NCI-H2227 (cell line): ENCODE results near the gene COPA.
"Not testable (repeated sequence)": the region's sequence is repeated elsewhere in the genome, so short reads cannot be mapped to it uniquely, and the experiment has no call there.

Source experiments
- DNase-seq: peaks from one replicate; lab custom pipeline; 2025; ENCODE audit not compliant: unreplicated experiment; lab: John Stamatoyannopoulos, UW

Gene COPA

DNA sequence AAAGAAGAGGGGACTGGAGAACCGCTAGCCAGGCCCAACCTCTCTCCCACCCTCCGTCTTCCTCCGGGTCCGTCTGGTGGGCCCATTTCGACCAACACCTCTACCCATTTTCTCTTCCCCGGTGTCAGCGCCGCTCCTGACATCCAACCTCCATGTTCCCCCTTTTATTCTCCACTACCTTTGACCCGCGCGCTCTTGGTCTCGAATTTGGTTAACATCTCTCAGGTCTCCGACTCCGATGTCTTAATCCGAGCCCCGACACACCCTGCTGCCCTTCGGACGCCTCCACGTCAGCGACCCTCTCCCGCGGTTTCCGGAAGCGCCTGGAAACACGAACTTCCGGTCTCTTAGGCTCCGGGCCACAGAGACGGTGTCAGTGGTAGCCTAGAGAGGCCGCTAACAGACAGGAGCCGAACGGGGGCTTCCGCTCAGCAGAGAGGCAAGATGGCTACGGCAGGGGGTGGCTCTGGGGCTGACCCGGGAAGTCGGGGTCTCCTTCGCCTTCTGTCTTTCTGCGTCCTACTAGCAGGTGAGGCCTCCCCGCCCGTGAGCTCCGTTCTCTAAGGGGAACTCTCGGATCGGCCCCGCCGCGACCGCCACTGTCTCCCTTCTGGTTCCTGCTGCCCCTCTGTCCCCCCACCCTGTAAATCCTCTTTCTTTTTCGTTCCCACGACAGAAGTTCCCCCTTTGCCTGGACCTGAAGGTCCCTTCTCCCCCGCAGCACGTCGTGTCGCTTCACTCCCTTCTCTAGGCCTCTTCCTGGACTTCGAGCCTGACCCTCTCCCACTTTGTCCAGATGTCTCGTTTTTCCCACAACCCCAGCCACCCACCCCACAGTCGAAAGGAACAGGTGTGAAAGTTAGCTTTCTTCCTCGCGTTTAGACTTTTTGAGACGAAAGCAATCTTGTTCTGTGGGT, at the start of gene COPA, which contains the start of gene NCSTN:
Gene COPA (minus strand): TSS at position 298 of the 917 bp plus-strand sequence. CDS start 80 bp downstream, at position 218.
Gene NCSTN (plus strand): TSS at position 431 of the 917 bp plus-strand sequence. CDS start 14 bp downstream, at position 445.
- DNase-seq: peak; percentile 98

DNA sequence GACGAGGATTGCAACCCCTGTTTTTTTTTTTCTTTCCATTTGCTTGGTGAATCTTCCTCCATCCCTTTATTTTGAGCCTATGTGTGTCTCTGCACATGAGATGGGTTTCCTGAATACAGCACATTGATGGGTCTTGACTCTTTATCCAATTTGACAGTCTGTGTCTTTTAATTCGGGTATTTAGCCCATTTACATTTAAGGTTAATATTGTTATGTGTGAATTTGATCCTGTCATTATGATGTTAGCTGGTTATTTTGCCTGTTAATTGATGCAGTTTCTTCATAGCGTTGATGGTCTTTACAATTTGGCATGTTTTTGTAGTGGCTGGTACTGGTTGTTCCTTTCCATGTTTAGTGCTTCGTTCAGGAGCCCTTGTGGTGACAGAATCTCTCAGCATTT, 45.4 kb upstream of the COPA start:
- not testable (repeated sequence) for DNase-seq

GRCh38 chr1:160384812-160385211, 41.8 kb upstream of the COPA start:
- not testable (repeated sequence) for DNase-seq

- no peak for DNase-seq
Measured at GRCh38 chr1:160377585-160378206, 34.6 kb upstream of the COPA start.

DNA sequence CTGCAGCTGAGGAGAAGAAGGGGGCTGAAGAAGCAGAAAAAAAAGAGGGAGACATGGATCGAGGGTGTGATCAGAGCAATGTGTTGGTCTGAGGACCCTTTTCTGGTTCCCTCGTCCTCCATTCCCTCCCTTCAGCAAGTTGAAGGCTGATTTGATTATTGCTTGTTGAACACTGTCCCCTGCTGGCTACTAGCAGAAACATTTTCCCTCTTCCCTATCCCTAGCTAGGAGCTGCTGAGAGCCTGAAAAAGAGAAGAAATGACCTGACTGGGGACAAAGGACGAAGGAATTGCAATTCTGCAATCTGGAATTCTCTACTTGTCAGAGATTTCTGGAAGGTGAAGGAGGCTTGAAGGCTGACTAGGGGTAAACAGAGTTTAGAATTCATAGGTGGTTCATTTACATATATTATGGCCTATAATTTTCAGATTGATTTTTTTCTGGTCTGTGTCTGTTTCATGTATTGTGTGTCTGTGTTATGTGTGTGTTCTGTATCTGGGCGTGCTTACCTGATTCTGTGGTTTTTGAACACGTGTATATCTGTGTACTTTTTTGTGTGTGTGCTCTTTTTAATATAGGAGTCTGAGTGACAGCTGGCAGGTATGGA, 33.6 kb upstream of the COPA start:
- peak; percentile 77 for DNase-seq

DNA sequence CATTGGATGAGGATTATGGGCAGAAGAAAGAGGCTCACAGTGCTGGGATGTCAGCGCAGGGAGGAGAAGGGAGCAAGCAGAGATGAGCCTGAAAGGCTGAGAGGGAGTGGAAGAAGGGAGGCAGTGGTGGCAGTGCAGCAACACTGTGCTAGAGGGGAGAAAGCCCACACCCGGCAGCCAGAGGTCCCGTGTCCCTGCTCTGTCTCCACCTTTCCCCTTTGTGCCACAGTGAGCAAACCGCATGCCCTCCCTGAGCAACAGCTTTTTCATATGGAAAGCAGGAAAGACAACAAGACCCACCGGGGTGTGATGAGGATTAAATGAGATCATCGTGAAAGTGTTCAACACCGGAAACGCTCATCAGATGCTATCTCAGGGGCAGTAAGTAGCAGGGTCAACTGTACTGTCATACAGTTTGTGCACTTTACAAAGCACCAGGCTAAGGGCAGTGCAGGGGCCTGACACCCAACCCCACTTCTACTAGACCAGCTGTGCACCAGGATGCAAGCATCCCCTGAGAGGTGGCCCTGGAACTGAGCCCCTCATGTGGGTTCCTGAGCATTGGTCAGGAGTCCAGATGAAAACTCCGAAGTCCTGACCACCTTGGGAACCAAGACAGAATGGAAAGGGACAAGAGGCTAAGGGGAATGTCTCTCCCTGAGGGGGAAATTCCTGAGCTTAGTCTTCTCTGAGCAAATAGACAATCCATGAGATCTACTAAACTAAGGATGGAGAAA, 32.9 kb upstream of the COPA start:
- DNase-seq: no peak

DNA sequence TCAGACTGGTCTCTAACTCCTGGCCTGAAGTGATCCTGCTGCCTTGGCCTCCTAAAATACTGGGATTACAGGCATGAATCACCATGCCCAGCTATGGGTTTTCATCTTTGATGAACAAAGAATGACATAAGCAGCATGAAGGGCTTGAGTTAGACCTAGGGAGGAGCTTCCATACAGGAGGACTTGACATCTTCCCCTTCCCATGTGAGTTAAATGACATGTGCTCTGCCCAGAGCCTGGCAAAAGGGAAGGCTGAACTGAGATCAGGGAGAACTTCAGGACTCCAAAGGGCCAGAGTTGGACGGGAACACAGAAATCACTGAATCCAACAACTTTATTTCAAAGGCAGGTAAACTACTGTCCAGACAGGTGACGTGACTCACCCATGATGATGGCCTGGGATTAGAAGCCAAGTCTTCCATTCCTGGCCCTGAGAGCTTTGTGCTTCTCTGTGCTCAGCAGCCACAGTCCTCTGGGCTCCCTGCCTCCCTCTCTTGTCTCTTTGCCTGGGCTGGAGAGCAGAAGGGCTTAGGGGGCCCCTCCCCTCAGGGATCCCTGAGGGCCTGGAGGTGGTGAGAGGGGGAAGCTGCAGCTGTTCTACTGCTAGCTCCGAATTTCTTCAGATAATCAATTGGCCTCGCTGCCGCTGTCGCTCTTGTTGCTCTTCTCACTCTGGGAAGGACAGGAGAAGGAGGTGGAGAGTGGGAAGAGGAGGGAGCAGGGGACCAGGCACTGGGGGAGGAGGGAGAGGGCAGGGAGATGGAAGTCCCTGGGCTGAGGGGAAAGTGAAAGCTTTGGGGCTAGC, 31.5 kb upstream of the COPA start:
- DNase-seq: peak; percentile 10

DNA sequence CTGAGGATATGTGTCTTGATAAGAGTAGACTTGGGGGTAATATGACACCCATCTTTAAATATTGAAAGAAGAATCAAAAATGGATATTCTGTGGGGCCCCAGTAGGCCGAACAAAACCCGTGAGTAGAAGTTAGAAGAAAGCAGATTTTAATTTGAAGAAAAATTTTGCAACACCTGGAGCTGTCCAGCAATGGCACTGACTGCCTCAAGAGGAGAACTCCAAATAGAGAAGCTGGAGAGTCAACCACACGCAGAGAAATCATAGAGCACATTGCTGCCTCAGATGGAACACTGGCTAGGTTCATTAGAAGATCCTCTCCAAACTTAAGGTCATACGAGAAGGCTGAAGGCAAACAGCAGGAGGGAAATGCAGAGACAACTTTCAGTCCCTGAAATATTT, 30.6 kb upstream of the COPA start:
- no peak for DNase-seq

- no peak for DNase-seq
Measured at GRCh38 chr1:160371756-160372155, 28.7 kb upstream of the COPA start.

GRCh38 chr1:160371346-160371631, 28.2 kb upstream of the COPA start:
- DNase-seq: no peak

GRCh38 chr1:160370561-160371345, 27.7 kb upstream of the COPA start:
- no peak for DNase-seq

DNA sequence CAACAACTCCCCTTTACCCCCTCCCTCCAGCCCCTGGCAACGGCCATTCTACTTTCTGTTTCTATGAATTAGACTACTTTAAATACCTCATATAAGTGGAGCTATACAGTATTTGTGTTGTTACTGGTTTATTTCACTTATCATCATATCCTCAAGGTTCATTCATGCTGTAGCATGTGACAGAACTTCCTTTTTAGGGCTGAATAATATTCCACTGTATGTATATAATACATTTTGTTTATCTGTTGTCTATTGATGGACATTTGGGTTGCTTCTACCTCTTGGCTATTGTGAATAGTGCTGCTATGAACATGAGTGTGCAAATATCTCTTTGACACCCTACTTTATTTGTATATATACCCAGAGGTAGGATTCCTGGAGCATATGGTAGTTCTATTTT, 26.0 kb upstream of the COPA start:
- no peak for DNase-seq

GRCh38 chr1:160367934-160368923, 25.2 kb upstream of the COPA start:
- no peak for DNase-seq

- DNase-seq: no peak
Measured at GRCh38 chr1:160367516-160367900, 24.5 kb upstream of the COPA start.

GRCh38 chr1:160366731-160367515, 23.9 kb upstream of the COPA start, which contains the start of gene NHLH1:
NHLH1 (plus strand) TSS chr1:160367071; CDS start chr1:160370732, 3,661 bp downstream.
- no peak for DNase-seq

DNA sequence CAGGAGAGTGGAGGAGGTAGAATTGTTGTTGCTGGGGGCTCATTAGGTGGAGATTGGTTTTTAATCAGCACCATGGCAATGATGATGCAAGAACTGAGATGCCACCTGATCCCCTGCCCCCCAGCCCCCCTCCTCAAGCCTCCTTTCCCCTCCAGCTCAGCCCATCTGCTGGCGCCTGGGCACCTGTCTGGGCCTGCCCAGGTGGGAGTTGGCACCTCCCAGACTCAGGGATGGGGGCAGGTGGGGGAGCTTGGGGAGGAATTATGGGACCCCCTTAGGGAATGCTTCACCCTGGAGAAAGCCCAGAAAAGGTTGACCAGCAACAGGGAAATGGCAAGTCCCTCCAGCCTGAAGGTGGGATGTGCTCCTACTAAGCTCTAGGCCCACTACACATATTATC, 22.3 kb upstream of the COPA start:
- DNase-seq: no peak

GRCh38 chr1:160363951-160364735, 21.1 kb upstream of the COPA start:
- no peak for DNase-seq
